ENCODE data around the gene CCNE1. TPM values are rescaled to one million over a fixed set of nuclear protein-coding genes. Genes with fewer than 3 reads are reported as not detected.
A peak's percentile ranks its signal among the peaks of the same experiment; 100 is the strongest.

The CCNE1 gene
- total and polyA plus RNA-seq, 9 of the 15 experiments (the other 6 are each of a cell fraction or from before 2014, with no cell fraction given): 6.2 to 41.0 (median 31.6) TPM

DNA sequence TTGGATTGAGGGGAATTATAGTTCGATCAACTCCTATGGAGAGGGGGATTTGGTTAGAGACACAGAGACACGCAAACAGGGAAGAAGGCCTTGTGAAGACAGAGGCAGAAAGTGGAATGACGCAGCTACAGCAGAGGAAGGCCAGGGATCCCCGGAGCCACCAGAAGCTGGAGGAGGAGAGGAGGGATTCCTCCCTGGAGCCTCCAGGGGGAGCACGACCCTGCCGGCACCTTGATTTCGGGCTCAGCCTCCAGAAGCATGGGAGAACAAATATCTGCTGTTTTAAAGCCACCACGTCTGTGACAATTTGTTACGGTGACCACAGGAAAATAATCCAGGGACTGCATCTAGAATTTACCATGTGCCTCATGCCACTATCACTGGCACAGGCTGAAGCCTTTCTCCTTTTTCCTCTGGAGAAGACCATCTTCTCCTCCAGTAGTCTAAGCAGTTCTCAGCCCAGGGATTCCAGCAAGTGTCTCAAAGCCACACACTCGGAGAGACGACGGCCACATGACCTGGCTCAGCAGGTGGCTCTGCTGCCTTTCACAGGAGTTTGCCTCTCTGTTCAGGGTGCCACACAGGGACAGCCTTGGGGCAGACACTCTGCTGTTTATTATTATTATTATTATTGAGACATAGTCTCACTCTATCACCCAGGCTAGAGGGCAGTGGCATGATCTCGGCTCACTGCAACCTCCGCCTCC is 39.9 kb upstream of the CCNE1 start (continued):
- TF ChIP-seq, protein P1, sequence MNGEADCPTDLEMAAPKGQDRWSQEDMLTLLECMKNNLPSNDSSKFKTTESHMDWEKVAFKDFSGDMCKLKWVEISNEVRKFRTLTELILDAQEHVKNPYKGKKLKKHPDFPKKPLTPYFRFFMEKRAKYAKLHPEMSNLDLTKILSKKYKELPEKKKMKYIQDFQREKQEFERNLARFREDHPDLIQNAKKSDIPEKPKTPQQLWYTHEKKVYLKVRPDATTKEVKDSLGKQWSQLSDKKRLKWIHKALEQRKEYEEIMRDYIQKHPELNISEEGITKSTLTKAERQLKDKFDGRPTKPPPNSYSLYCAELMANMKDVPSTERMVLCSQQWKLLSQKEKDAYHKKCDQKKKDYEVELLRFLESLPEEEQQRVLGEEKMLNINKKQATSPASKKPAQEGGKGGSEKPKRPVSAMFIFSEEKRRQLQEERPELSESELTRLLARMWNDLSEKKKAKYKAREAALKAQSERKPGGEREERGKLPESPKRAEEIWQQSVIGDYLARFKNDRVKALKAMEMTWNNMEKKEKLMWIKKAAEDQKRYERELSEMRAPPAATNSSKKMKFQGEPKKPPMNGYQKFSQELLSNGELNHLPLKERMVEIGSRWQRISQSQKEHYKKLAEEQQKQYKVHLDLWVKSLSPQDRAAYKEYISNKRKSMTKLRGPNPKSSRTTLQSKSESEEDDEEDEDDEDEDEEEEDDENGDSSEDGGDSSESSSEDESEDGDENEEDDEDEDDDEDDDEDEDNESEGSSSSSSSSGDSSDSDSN (IDR thresholded peaks at IDR 0.05; ENCODE audit: borderline replicate concordance in 1 of 2, low read depth in 2 of 2, low read length in 2 of 2): 0 out of 4 replicates have a peak, but pooled peaks of 1 of the 2 experiments have one; percentile 34
- TF ChIP-seq SMC3 (conservative IDR thresholded peaks at IDR 0.05; ENCODE audit: insufficient read depth, low read depth, low read length) (peak; percentile 75), JUND (IDR thresholded peaks at IDR 0.05; ENCODE audit: borderline replicate concordance, low read depth, low read length) (0 out of 2 replicates have a peak, but pooled peaks have one; percentile 10), JUND (tag; IDR thresholded peaks at IDR 0.05; ENCODE audit: borderline replicate concordance, low read depth, low read length) (no peak; the same call in 2 of the 3 replicates), ZNF263 (CRISPR knock-in tag; IDR thresholded peaks at IDR 0.05; ENCODE audit: borderline replicate concordance) (peak; percentile 82), RAD21 (CRISPR knock-in tag; conservative IDR thresholded peaks at IDR 0.05 in 1 of 2, IDR thresholded peaks at IDR 0.05 in 1 of 2) (peak; percentile 45 to 75), ATF7 (IDR thresholded peaks at IDR 0.05) (0 out of 2 replicates have a peak, but pooled peaks have one; percentile 16)
- TF ChIP-seq, protein P2, sequence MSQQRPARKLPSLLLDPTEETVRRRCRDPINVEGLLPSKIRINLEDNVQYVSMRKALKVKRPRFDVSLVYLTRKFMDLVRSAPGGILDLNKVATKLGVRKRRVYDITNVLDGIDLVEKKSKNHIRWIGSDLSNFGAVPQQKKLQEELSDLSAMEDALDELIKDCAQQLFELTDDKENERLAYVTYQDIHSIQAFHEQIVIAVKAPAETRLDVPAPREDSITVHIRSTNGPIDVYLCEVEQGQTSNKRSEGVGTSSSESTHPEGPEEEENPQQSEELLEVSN (IDR thresholded peaks at IDR 0.05; ENCODE audit: borderline replicate concordance in 1 of 2, extremely low read depth in 1 of 2, insufficient read depth in 1 of 2, insufficient read length in 1 of 2, low read depth in 1 of 2, low read length in 1 of 2, poor library complexity in 1 of 2, severe bottlenecking in 1 of 2): peak in 1 of 2 experiments; percentile 3
- TF ChIP-seq, protein P3, sequence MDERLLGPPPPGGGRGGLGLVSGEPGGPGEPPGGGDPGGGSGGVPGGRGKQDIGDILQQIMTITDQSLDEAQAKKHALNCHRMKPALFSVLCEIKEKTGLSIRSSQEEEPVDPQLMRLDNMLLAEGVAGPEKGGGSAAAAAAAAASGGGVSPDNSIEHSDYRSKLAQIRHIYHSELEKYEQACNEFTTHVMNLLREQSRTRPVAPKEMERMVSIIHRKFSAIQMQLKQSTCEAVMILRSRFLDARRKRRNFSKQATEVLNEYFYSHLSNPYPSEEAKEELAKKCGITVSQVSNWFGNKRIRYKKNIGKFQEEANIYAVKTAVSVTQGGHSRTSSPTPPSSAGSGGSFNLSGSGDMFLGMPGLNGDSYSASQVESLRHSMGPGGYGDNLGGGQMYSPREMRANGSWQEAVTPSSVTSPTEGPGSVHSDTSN (CRISPR knock-in tag; IDR thresholded peaks at IDR 0.05; ENCODE audit: low read depth): no peak
- TF ChIP-seq, protein P3 (tag; conservative IDR thresholded peaks at IDR 0.05; ENCODE audit: low read depth): no peak
